KG1 (cell line): Measurements from ENCODE around the gene KAT6B.
"Not testable (repeated sequence)": the region's sequence is repeated elsewhere in the genome, so short reads cannot be mapped to it uniquely, and the experiment has no call there.

Experiments
- DNase-seq: peaks from one replicate; lab custom pipeline; 2025; lab: John Stamatoyannopoulos, UW

KAT6B gene

DNA sequence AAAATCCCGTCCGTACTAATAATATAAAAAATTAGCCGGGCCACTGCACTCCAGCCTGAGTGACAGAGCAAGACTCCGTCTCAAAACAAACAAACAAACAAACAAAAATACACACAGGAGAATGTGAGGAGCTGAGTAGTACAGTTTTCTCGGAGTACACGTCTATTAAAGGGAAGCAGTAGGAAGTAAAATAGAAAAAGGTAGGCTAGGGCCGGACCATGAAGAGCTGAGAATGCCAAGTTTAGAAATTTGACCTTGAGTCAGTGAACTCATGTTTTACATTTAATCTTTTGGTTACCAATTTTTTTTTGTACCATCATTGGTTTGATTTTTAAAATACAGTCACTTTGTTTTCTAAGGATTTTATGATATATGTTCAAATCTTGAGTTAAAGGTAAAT lies 64.1 kb downstream of the KAT6B start:
- no peak for DNase-seq

DNA sequence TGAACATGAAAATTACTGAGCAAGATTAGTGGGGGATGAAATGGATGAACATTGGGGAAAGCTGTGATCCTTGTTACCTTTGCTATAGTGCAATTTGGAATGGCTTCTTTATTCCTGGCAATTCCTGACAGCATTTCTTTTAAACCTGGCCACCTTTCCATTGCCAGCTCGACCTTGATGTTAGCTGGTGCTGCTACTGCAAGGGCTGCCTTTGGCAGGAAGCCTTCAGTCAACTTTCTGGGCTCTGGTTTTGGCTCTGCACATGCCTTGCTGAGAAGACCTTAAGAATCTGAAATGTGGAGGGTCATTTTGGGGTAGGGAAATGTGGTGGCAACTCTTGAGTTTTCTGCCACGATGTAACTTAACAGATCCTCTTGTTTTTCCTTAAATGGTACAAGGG lies 64.7 kb downstream of the KAT6B start:
- DNase-seq = no peak

DNA sequence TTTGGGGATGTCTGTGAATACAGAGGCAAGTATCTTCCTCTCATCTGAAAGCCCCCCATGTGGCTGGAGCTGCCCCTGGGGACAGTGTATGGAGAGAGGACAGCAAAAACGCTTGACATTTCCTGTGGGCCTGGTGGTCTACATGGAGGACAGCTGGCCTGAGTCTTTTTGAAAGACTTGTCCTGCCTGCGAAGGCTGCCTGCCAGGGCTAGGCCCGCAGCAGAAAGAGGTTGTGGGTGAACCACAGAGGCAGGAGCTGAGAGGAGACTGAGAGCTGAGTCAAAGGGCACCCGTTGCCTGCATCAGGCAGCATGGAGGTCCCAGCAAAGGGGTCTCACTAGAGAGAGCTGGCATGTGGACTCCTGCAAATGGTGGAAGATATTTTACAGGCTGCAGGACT lies 66.4 kb downstream of the KAT6B start:
- DNase-seq = no peak

DNA sequence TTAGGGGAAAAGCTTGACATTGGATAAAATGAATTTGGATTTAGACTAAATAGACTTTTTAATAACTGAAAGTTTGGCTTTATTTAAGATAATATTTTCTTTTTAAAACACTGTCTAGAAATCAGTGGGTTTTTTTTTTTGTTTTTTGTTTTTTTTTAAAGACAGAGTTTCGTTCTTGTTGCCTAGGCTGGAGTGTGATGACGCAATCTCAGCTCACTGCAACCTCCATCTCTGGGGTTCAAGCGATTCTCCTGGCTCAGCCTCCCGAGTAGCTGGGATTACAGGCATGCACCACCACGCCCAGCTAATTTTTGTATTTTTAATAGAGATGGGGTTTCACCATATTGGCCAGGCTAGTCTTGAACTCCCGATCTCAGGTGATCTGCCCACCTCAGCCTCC lies 66.9 kb downstream of the KAT6B start:
- DNase-seq = not testable (repeated sequence)

DNA sequence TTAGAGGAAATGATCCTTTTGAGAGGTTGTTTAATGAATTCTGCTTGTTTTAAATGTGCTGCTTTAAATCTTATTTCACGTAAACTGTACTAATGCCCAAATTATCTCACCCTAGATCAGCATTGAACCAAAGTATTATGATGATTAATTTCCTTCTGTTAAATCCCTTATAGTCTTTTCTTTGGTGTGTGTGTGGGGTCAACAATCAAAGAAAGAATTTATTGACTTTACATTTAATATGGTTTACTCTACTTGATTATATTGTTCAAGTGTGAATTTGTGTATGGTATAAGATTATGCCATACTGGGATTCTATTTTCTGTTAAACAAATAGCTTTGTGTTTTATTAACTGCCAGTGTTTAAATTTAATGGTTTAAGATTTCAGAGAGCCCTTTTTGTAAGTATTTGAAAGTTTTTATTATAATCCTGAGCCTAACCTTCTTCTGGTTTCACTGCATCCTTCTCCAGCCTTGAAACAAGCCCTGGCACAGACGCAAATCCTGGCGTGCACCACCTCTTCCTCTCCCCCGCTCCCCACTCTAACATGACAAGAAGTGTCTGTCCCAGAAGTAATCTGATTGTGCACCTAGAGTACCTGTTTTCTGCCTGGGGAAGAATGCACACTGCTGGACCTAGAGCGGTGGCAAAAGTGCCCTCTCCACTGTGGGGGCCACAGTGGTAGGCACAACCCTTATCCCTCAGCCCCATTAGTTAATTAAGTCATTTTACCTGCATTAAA lies 70.6 kb downstream of the KAT6B start:
- DNase-seq = no peak

DNA sequence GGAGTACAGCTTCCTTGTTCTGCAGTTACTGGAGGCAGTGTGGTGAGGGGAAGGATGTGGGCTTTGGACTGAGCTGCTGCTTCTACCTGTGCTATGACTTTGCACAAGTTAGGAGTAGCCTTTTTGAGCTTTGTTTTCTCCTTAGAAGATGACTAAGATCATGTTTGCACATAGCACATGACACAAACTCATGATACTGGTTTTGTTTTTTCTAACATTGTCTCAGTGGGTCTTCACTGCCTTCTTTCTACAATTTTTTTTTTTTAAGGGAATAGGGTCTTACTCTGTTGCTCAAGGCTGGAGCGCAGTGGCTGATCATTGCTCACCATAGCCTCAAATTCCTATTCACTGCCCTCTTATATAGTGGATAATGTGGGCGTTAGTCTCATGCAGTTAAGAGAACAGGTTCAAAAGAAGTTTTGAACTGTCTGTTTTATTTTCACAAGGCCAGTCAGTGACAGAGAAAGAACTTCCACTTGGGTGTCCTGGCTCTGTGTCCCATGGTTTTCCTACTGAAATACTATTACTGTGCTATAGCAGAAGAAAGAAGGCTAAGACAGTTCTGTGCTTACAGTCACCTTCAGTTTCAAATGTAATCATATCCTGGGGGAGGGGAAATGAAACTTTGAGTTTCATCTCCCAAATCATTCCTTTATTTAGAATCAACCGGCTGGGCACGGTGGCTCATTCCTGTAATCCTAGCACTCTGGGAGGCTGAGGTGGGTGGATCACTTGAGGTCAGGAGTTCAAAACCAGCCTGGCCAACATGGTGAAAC lies 72.0 kb downstream of the KAT6B start:
- no peak for DNase-seq

DNA sequence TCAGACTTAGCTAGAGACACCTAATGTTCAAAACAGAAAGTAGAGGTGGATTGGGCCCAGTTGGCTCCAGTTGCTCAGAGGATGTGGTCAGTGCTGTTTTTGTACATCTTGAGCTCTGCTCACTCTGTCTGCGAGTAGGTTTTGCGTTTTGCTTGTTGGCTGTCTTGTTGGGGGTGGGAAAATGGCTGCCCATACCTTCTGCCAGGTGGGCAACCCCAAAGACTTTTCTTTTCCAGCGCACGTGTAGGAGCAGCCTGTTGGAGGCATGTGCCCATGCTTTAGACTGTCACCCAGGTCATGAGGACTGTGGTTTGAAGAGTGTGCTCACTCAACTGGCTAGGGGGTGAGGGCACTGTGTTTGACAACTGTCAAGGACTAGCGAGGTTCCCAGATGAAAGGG lies 73.9 kb downstream of the KAT6B start:
- no peak for DNase-seq

DNA sequence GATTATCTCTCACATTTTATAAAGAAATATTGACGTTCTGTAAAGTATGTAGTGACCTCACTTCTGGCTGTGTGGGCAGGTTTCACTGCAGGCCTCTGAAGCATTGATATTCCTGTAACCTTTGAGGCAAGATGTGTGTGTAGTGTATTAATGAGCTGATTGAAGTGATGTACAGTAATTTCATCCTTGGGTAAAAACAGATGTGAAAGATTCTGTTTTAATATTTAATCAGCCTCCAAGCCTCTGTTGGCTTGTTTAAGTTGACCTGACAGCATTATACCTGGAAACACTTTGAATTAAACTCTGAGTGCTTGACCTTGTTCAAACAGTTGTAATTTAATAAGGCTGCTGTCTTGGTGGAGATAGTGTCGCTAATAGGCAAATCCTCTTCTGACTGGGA lies 74.9 kb downstream of the KAT6B start:
- no peak for DNase-seq

DNA sequence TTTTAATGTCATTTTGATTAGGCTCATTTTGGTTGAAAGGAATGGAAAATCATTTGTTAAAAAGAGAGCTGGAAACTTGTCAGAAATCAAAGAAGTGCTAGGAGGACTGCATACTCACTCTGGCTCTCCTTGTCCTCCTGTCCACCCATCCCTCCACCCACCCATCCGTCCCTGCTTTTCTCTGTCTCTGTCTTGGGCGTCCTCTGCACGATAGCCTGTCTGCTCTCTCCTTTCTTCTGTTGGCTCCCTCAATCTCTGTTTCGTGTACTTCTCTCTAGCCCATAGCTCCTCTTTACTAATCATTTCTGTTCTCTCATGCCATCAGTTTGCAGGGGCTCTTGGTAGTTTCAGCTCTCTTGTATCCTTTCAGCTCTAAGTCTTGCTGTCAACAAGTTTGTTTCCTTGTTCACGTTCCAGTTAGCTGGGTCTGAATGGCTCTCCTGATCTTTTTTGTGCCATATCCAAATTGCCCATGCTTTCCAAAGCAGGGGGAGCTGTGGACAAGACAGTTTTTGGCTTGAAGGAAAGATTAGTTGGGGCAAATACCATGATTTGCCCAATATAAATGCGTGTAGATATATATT lies 75.6 kb downstream of the KAT6B start:
- DNase-seq = no peak

DNA sequence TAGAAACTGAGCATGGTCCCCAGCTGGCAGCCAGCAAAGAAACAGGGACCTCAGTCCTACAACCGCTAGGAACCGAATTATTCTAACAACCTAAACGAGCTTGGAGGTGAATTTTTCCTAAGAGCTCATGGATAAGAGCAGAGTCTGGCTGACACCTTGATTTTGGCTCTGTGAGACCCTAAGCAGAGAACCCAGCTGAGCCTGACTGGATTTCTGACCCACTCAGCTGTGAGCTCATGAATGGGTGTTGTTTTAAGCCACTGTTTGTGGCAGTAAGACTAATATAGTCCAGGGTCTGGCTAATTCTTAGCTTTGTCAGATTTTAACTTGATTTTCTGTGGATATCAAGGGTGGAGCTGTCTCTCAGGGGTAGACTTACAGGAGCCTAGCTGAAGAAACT lies 77.1 kb downstream of the KAT6B start:
- no peak for DNase-seq

DNA sequence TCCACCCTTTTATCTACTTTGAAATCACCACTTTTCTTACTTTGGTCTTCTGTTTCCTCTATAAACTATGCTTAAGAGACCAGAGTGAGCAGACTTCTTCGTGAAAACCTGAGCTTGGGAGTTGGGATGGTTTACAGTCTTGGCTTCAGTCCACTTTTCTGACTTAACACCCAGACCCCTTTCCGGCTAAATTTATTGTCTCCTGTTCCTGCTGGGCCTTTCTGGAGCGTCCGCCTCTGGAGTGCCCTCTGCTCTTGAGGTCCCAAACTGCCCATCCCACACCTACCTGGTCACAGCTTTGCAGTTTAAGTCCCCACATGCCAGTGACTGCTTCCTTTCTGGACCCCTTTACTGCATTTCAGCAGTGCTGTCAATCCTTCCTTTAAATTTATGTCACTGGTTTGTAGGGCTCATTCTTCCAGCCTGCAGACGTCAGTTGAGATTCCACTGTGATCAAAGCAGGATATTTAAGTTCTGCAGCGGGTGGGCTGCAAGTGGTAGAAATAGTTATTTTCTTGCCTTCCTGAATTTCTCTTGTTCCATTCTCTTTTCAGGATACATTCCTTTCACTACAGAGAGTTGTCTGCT lies 80.3 kb downstream of the KAT6B start:
- DNase-seq = no peak

DNA sequence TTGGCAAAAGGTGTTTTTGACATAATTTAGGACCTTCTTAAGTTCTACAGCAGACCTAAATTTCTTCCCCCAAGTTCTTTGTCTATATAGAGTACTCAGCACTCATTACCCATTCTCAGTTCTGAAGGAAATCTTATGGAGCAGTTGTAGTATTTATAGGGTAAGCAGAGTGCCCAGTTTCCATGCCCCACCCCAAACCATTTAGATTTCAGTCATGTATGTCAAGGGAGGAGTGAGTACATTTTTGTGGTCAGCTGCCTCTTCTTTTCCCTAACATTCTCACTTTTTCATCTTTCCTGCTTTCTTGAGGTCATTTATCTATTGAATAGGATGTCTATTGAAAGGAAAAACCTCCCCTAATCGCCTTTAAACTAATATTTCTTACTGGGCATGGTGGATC lies 83.3 kb downstream of the KAT6B start:
- no peak for DNase-seq

DNA sequence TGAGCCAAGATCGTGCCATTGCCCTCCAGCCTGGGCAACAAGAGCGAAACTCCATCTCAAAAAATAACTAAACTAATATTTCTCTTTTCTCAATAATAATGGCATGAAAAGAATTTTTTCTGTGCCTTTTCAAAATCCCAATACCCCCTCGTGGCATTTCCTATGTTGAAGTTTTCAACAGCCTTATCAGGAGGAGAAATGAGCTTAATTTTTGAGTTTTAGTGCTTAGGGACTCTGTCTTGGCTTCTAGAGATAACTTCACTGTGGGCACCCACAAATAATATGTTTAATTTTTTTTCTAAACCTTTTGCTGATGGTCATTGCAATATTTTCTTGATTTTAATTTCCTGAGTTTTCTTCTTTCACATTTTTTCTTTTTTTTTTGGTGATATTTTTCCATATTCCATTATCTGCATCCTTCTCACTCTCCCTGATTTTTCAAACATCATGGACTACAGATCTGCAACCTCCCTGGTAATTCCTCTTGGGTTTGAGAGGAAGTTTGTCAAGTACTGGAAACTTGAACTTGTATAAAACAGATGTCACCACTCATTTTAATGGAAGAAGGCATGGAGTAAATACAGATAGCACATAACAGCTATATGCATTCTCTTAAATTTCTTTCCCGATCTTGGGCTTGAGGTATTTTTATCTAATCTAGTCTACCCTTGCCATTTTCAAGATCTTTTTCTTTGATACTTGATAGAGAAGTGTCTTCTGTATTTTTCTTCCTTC lies 84.0 kb downstream of the KAT6B start:
- no peak for DNase-seq

DNA sequence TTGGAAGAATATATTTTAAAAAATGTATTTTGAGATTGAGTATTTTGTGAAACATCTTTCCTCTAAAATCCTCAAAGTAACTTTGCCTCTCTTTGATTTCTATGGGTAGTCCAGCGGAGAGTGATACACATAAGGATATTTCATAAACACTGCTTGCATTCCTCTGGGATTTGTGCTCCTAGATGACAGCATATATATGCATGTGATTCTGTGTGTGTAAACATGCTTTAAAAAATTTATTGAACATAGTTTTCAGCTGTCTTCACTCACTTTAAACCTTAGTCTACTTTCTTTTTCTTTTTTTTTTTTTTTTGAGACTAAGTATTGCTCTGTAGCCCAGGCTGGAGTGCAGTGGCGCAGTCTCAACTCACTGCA lies 84.6 kb downstream of the KAT6B start:
- no peak for DNase-seq

DNA sequence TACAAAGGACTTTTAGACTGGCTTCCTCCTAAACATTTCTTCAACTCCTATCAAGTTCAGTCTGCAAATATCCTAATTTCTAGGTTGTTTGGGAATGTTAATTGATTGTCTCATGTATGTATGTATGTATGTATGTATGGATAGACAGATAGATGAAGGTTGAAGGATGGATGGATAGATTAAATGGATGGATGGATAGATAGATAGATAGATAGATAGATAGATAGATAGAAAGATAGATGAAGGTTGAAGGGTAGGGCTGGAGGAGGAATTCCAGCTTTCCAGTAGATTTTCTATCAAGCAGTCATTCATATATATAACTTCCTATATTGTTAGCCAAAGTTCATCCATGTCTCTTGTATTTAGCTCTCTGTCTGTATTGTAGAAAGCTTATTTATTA lies 85.8 kb downstream of the KAT6B start:
- no peak for DNase-seq

DNA sequence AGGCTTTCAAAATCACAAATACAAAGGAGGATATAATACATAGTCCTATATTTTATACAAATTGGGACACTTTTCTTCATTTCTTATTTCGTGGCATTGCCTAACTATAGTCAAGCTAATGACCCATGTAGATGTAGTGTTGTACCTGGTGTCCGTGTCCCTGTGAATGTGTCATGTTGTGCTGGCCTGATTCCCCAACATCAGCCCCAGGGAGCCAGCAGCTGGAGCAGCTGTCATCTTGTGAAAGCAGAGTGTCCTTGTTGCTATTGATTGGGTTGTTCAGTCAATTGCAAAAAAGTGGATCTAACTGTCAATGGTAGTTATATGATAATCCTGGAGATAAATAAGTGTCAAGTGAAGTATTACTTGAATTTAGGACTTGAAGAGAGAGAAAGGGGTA lies 86.3 kb downstream of the KAT6B start:
- DNase-seq = no peak

DNA sequence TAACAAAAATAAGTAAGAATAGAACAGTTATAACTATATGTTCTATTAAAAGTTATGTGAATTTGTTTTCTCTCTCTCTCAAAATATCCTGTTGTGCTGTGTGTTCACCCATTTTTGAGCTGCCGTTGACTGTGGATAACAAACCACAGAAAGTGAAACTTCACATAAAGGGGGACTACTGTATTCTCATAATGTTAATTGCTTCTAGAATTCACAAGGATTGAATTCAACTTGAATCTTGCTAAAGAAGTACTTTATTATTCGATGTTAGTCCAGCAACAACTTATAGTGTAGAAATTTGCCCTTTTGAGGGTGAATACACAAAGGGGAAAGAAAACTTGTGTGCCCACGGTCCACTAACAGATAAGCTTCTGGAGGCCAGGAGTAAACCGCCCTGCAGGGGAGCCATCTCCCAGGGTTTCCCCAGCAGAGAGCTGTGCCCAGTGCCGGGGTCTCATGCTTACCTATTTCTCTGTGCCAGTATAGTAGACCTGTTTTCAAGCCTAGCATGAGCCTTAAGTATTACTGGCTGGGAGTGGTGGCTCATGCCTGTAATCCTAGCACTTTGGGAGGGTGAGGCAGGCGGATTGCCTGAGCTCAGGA lies 87.1 kb downstream of the KAT6B start:
- no peak for DNase-seq

DNA sequence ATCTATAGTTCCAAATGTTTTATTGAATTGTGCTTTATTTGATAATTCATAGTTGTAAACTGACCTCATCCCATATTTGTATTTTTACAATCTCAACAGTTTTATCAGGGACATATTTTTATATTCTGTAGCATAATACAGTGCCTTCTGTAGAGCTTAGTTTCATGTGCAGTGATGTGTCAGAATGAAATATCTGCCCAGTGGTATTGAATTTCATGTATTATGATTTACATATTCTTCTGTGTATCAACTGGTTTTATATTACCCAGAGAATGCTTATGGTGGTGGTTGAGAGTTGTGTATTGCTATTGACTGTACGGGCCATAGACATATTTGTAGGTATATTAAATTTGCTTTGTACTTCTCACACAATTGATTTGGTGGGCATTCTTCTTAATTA lies 89.9 kb downstream of the KAT6B start:
- DNase-seq = no peak

DNA sequence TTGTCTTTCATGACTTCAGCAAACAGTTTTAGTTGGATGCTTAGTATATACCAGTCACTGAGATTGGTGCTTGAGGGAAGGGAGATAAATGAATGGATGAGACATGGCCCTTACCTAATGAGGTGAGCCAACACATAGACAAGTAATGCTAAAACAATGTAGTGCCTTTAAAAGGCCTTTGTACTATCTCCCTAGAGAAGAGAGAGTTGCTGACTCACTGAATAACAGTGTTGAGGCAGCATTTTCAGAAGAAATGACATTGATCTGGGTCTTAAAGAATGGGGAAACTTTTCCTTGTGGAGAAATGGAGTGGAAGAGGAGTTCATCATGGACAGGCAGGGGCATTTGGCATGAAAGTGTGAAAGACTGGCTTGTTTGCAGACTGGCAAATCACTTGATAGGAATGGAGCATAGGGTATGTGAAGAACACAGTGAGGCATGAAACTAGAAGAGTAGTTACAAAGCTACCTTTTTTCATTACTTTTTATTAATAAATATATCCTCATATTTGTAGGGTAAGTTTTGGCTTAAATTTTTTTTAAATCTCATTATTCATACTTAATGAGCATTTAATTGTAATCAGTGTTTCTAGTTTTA lies 91.2 kb downstream of the KAT6B start:
- no peak for DNase-seq

DNA sequence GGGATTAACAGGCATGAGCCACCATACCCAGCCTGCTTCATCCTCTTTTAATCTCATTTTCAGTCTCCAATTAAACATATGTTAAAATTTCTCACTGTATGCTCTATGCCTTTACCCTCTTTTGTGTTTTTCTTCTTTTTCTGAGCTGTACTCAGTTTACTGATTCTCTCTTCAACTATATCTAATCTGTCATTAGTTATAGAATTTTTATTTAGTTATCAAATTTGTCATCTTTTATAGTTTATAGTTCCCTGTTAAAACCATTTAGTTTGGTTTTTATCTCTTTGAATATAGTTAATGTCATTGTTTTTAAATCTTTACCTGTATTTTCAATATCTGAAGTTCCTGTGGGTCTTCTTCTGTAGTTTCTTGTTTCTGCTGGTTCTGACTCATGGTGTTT lies 93.3 kb downstream of the KAT6B start:
- no peak for DNase-seq

DNA sequence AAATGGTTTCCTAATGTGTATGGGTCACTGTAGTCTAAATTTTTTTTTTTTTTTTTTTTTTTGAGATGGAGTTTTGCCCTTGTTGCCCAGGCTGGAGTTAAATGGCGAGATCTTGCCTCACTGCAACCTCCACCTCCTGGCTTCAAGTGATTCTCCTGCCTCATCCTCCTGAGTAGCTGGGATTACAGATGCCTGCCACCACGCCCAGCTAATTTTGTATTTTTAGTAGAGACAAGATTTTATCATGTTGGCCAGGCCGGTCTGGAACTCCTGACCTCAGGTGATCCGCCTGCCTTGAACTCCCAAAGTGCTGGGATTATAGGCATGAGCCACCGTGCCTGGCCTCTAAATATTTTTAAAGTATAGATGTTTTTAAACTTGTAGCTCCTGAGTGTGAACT lies 94.7 kb downstream of the KAT6B start:
- DNase-seq = not testable (repeated sequence)

DNA sequence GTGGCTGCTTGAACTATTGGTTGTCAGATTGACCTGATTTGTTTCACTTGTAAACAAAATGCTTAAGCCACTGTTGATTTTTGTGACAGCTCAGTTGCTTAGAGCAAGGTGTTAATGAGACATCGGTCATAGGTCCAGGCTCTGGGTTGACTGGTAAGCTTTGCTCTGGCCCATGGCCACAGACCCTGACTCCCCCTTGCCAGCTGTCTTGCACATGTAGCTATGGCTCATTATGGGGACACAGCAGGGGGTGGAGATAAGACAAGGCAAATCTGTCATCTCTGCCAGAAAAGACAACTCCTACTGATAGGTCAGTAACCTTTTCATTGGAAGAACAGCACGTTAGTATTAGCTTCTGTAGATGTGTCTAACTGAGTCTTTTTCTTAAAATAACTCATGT lies 95.3 kb downstream of the KAT6B start:
- no peak for DNase-seq
